Endothelial cell of umbilical vein (primary cell): ENCODE data around the gene SCG3. TPM values are rescaled to one million over a fixed set of nuclear protein-coding genes. Genes with fewer than 3 reads are reported as not detected.

Experiments
- BruUV-seq: library from RNA; stranded (reverse); fragments of 400-500 nt; replicated peaks from 2 replicates; lab custom pipeline; 2021; lab: Mats Ljungman, UMichigan
- CTCF ChIA-PET: fragments of 300-600, 350-600 bp; sonication (Branson Sonifier 250); formaldehyde crosslinking; loops from one replicate; lab custom pipeline; 2021; ENCODE audit warnings: antibody characterized with exemption, inconsistent platforms; lab: Charles Lee
- POLR2A ChIA-PET: fragments of 300-600, 350-600 bp; sonication (Branson Sonifier 250); formaldehyde crosslinking; loops from one replicate; lab custom pipeline; 2021; ENCODE audit warnings: antibody characterized with exemption, inconsistent platforms; lab: Charles Lee
- DNase-seq: peaks from one replicate; pipeline ENCODE4 v3.0.0-alpha.2; 2011; ENCODE audit warnings: low read depth, low spot score
- FAIRE-seq: peaks from 2 replicates; lab custom pipeline; 2011; peaks lifted over from hg19 to GRCh38; lab: Jason Lieb, UNC
- H2AFZ ChIP-seq: 2 replicates; pipeline ENCODE4 v1.6.0; 2012; ENCODE audit warnings: low read depth, low read length, control low read depth, inconsistent platforms
- H3K27ac ChIP-seq: 2 replicates; pipeline ENCODE4 v1.5.1; 2011; ENCODE audit warnings: low read depth, mild to moderate bottlenecking, control low read depth, low read length, moderate library complexity; ENCODE audit not compliant: insufficient read depth
- H3K27me3 ChIP-seq, 2 experiments: 2 replicates each; pipeline versions ENCODE4 v1.6.0 to v1.6.1; 2011; ENCODE audit warnings: low read length in 2 of 2, mixed read lengths in 1 of 2; ENCODE audit not compliant: control insufficient read depth in 2 of 2, insufficient read depth in 2 of 2
- H3K36me3 ChIP-seq, 2 experiments: 2 replicates in 1 of 2; 3 replicates in 1 of 2; pipeline ENCODE4 v1.5.1; 2011; ENCODE audit warnings: low read length in 2 of 2, mild to moderate bottlenecking in 1 of 2, moderate library complexity in 1 of 2; ENCODE audit not compliant: control insufficient read depth in 2 of 2, insufficient read depth in 2 of 2; ENCODE audit errors: extremely low read depth in 1 of 2
- H3K4me1 ChIP-seq: 3 replicates; pipeline ENCODE4 v1.5.1; 2011; ENCODE audit warnings: mild to moderate bottlenecking, low read length; ENCODE audit not compliant: control insufficient read depth, insufficient read depth; ENCODE audit errors: extremely low read depth
- H3K4me2 ChIP-seq: 2 replicates; pipeline ENCODE4 v1.6.1; 2011; ENCODE audit warnings: low read length, control low read depth, mixed read lengths; ENCODE audit not compliant: insufficient read depth
- H3K4me3 ChIP-seq, 3 experiments: fragments of 200-600 bp in 1 of 3; sonication (generic), shearing (Covaris generic) in 1 of 3; replicated peaks in 1 of 3; 2 replicates each; pipeline ENCODE4 v1.5.1; 2011 to 2016; ENCODE audit warnings: control low read depth in 3 of 3, low read length in 3 of 3, mild to moderate bottlenecking in 2 of 3, inconsistent platforms in 1 of 3, low read depth in 1 of 3, moderate library complexity in 1 of 3; ENCODE audit not compliant: insufficient read depth in 1 of 3
- H3K79me2 ChIP-seq: 2 replicates; pipeline ENCODE4 v1.6.0; 2012; ENCODE audit warnings: low read length, inconsistent platforms; ENCODE audit not compliant: control insufficient read depth, insufficient read depth
- H3K9ac ChIP-seq: replicated peaks from 2 replicates; pipeline ENCODE3; 2011; ENCODE audit warnings: low read length, control low read depth; ENCODE audit not compliant: insufficient read depth; ENCODE audit errors: extremely low read depth
- H3K9me1 ChIP-seq: replicated peaks from 3 replicates; pipeline ENCODE4 v1.6.0; 2011; ENCODE audit warnings: mild to moderate bottlenecking, low read length; ENCODE audit not compliant: control insufficient read depth, insufficient read depth; ENCODE audit errors: extremely low read depth
- H3K9me3 ChIP-seq: replicated peaks from 2 replicates; pipeline ENCODE4 v1.5.1; 2012; ENCODE audit warnings: low read length, inconsistent platforms; ENCODE audit not compliant: control insufficient read depth, insufficient read depth
- H4K20me1 ChIP-seq: replicated peaks from 2 replicates; pipeline ENCODE3; 2011; ENCODE audit warnings: mild to moderate bottlenecking, low read length; ENCODE audit not compliant: control insufficient read depth, insufficient read depth; ENCODE audit errors: extremely low read depth
- EZH2 ChIP-seq: IDR thresholded peaks from 2 replicates; pipeline ENCODE4 v1.6.1; 2012; ENCODE audit warnings: borderline replicate concordance, low read depth, mild to moderate bottlenecking, moderate library complexity, low read length, inconsistent platforms; ENCODE audit not compliant: severe bottlenecking
- FOS ChIP-seq: IDR thresholded peaks from 2 replicates; pipeline ENCODE4 v1.6.1; 2011; ENCODE audit warnings: mild to moderate bottlenecking, low read length, moderate library complexity, borderline replicate concordance; ENCODE audit not compliant: insufficient read depth
- GATA2 ChIP-seq: IDR thresholded peaks from 2 replicates; pipeline ENCODE4 v1.7.0; 2011; ENCODE audit warnings: low read depth, mild to moderate bottlenecking, moderate library complexity, mixed read lengths, low read length; ENCODE audit not compliant: insufficient read length, insufficient read depth
- JUN ChIP-seq: IDR thresholded peaks from 2 replicates; pipeline ENCODE4 v1.6.1; 2011; ENCODE audit warnings: borderline replicate concordance, low read depth; ENCODE audit not compliant: insufficient read length, insufficient read depth
- MYC ChIP-seq: IDR thresholded peaks from one replicate; pipeline ENCODE4 v1.6.1; 2011; ENCODE audit warnings: mild to moderate bottlenecking, low read depth, low read length
- POLR2A ChIP-seq: IDR thresholded peaks from 2 replicates; pipeline ENCODE4 v1.6.1; 2012; ENCODE audit warnings: low read depth, mild to moderate bottlenecking, control low read depth, low read length
- POLR2AphosphoS5 ChIP-seq: IDR thresholded peaks from 2 replicates; pipeline ENCODE4 v1.6.1; 2012; ENCODE audit warnings: low read depth, mild to moderate bottlenecking, control low read depth, low read length, moderate library complexity; ENCODE audit not compliant: insufficient read depth
- dilution Hi-C: fragments of 300-500 bp; cut with MboI; formaldehyde crosslinking; loops from one replicate; pipeline ENCODE4 v1.15.0; 2019; ENCODE audit warnings: low sequenced_read_pairs; ENCODE audit not compliant: extremely low pct_ligation_motif_present
- intact Hi-C: fragments of 100-400 bp; cut with micrococcal nuclease; formaldehyde crosslinking; loops from one replicate; pipeline ENCODE4 v1.10.0; 2022
- polyA plus RNA-seq, 4 experiments: library from polyadenylated mRNA; depleted of rRNA in 3 of 4; stranded (reverse) in 3 of 4; unstranded in 1 of 4; fragments of >200 nt; gene quantifications; 2 replicates each; pipeline versions ENCODE4 v1.2.1 to v1.2.3, GENCODE V29; 2011 to 2012; ENCODE audit warnings: missing spikeins in 1 of 4
- total RNA-seq: library from RNA; stranded (reverse); gene quantifications from 2 replicates; pipeline ENCODE4 v1.2.3, GENCODE V29; 2021
- TF ChIP-seq, protein P1 (sequence below): IDR thresholded peaks from 2 replicates; pipeline ENCODE4 v1.6.1; 2011; ENCODE audit not compliant: insufficient read depth, insufficient read length
- TF ChIP-seq, protein P2 (sequence below), 2 donors: IDR thresholded peaks; 1 replicate in 1 of 2; 2 replicates in 1 of 2; pipeline ENCODE4 v1.5.1; 2011; ENCODE audit warnings: low read length in 2 of 2, mild to moderate bottlenecking in 2 of 2, moderate library complexity in 2 of 2, control low read depth in 1 of 2, inconsistent platforms in 1 of 2, low read depth in 1 of 2; ENCODE audit not compliant: insufficient read depth in 1 of 2; ENCODE audit errors: extremely low read depth in 1 of 2

Gene SCG3
- total and polyA plus RNA-seq, 2 donors (not counting 3 experiments of a cell fraction or from before 2014, with no cell fraction given) = not detected

DNA sequence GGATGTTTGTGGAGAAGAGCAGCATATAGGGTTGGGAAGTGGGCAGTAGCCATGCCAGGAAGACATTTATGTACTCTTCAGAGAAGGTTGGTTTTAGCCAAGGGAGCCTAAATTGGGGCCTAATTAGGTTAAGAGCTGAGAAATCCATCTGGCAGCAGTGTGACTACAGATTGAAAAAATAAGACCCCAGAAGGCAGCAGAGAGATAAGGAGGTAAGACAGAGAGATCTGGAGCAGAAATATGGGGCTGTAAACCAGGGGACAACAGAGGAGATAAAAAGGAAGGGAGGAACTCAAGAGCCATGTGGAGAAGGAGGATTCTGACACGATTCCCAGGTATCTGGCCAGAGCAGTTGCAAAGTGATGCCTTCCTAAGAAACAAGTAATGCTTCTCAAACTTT is 32.9 kb downstream of the SCG3 start:
- no peak for DNase-seq
- Histone ChIP-seq H3K9me1 (no peaks in the 10 kb centered on the region), H3K4me1 (no peaks in the 10 kb centered on the region), H2AFZ (no peak overlapping the region), H3K4me2 (no peak overlapping the region), H3K36me3 (no peaks in the 10 kb centered on the region), H3K27me3 (peaks cover 0 to 2% of the 10 kb centered on the region in 2 experiments), H3K9ac (no peak overlapping the region), H3K4me3 (no peak overlapping the region), H3K27ac (no peak overlapping the region), H4K20me1 (no peaks in the 10 kb centered on the region), H3K79me2 (no peaks in the 10 kb centered on the region), H3K9me3 (no peaks in the 10 kb centered on the region)
- TF ChIP-seq GATA2 (no peak), POLR2A (no peak), JUN (no peak), POLR2AphosphoS5 (no peak), MYC (no peak), EZH2 (no peak), FOS (no peak)
- TF ChIP-seq, protein P1, sequence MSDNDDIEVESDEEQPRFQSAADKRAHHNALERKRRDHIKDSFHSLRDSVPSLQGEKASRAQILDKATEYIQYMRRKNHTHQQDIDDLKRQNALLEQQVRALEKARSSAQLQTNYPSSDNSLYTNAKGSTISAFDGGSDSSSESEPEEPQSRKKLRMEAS = no peak
- TF ChIP-seq, protein P2, sequence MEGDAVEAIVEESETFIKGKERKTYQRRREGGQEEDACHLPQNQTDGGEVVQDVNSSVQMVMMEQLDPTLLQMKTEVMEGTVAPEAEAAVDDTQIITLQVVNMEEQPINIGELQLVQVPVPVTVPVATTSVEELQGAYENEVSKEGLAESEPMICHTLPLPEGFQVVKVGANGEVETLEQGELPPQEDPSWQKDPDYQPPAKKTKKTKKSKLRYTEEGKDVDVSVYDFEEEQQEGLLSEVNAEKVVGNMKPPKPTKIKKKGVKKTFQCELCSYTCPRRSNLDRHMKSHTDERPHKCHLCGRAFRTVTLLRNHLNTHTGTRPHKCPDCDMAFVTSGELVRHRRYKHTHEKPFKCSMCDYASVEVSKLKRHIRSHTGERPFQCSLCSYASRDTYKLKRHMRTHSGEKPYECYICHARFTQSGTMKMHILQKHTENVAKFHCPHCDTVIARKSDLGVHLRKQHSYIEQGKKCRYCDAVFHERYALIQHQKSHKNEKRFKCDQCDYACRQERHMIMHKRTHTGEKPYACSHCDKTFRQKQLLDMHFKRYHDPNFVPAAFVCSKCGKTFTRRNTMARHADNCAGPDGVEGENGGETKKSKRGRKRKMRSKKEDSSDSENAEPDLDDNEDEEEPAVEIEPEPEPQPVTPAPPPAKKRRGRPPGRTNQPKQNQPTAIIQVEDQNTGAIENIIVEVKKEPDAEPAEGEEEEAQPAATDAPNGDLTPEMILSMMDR (IDR thresholded peaks at IDR 0.05; ENCODE audit: extremely low read depth in 1 of 2, insufficient read depth in 1 of 2, low read depth in 1 of 2, low read length in 2 of 2) = no peak
- no TSS peak for BruUV-seq
- POLR2A ChIA-PET = no interaction called here
- no peak for FAIRE-seq
- intact Hi-C loops = no loop called here
- CTCF ChIA-PET = interaction anchor here (2.0 kb wide), 1 partner anchor 62 kb away, joined by 5 read pairs; no protein-coding TSS in a partner anchor
- dilution Hi-C loops = no loop called here
